Measurements from ENCODE around the gene EPHA2. TPM values are rescaled to one million over a fixed set of nuclear protein-coding genes. Genes with fewer than 3 reads are reported as not detected.

EPHA2 gene
- total RNA-seq, 1 donor from 2014 or later, result 7.6 TPM

DNA sequence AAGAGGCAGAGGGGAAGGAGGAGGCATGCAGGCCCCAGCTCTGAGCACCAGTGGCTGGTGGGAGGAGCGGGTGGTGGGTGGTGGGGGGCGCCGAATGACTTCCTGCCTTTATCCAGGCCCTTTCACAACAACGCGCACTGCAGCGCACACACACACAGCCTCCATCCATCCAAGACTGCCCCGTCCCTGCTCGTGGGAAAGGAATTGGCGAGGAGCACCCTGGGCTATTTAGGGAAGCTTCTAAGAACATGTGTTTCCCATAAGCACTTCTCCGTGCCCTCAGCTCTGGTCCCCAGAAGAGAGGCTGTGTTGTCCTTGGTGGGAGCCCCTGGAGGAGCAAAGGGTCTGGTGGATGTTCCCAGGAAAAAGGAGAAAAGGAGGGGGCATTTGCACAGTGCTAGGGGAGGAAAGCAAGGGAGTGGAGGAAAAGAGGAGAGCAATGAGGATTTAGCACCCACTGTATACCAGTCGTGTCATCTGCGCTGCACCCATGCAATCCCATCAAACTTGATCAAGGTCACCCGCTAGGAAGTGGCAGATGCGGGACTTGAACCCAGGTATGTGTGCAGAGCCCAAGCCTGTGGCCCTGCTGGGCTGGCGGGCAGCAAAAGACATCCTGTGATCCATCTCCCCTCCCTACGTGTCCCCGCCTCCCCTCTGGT lies 28.1 kb downstream of the EPHA2 start:
- peak; percentile 66 for DNase-seq
- intact Hi-C loops (cut with micrococcal nuclease), result no loop called here
- peak; percentile 76 for ATAC-seq

- DNase-seq, result peak; percentile 33
- intact Hi-C loops (cut with micrococcal nuclease), result no loop called here
Measured at GRCh38 chr1:16126743-16127515, 28.9 kb downstream of the EPHA2 start.

GRCh38 chr1:16126160-16126559 lies 29.7 kb downstream of the EPHA2 start:
- DNase-seq (no peak), ATAC-seq (no peak)
- intact Hi-C loops (cut with micrococcal nuclease), result no loop called here

More at GRCh38 chr1:16126743-16127515, 28.9 kb downstream of the EPHA2 start:
- no peak for ATAC-seq

- intact Hi-C loops (cut with micrococcal nuclease), result no loop called here
- DNase-seq (no peak), ATAC-seq (no peak)
Measured at GRCh38 chr1:16125483-16125882, 30.4 kb downstream of the EPHA2 start.

DNA sequence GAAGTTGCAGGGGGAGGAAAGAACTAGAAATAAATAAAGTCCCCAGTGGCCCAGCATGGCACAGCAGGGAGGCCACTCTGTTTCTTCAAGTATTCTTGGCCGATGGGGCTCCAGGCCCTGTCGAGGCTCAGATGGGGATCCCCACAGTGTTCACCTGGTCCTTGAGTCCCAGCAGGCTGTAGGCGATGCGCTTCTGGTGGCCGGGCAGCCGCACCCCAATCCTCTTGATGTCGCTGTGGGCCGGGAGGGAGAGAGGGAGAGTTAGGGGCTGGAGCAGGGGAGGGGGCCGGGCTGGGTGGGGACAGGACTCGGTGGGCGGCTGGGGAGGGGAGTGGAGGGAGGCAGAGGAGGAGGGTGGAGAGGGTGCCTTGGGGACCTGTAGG lies 30.8 kb downstream of the EPHA2 start:
- no peak for DNase-seq
- intact Hi-C loops (cut with micrococcal nuclease), result no loop called here

GRCh38 chr1:16124377-16125087 lies 31.3 kb downstream of the EPHA2 start:
- ATAC-seq, result no peak
- DNase-seq, result no peak
- intact Hi-C loops (cut with micrococcal nuclease), result no loop called here

More for the DNA sequence above, 30.8 kb downstream of the EPHA2 start:
- no peak for ATAC-seq

GRCh38 chr1:16122916-16123315 lies 33.0 kb downstream of the EPHA2 start:
- intact Hi-C loops (cut with micrococcal nuclease), result no loop called here
- ATAC-seq, result no peak
- peak; percentile 25 for DNase-seq

DNA sequence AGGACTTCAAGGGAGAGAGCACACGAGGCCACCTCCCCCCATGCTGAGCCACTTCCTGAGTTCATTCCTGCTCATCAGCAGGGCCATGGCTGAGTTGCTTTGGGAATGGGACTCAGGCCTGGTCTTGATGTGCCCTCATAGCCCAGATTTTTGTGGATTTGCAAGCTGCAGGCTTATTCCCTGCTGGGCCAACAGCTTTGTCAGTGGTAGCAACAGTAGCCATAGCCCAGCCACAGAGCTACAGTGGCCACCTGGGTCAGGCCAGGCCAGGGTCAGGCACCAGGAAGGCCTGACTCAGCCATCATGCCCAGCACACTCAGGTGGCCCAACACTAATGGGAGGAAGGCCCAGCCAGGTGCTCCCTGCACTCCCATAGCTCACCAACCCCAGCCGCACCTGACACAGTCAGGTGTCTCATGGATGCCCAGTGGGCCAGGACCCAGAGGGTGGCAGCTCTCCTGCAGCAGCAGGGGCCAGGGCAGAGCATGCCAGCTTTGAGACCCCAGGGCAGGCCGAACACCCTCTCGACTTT lies 33.5 kb downstream of the EPHA2 start:
- ATAC-seq (no peak), DNase-seq (peak; percentile 15)

GRCh38 chr1:16120940-16121410 lies 34.9 kb downstream of the EPHA2 start:
- DNase-seq (no peak), ATAC-seq (no peak)
- intact Hi-C loops (cut with micrococcal nuclease), result no loop called here

More for the DNA sequence above, 33.5 kb downstream of the EPHA2 start:
- intact Hi-C loops (cut with micrococcal nuclease), result no loop called here

- ATAC-seq, result no peak
- intact Hi-C loops (cut with micrococcal nuclease), result no loop called here
- DNase-seq, result no peak
Measured at GRCh38 chr1:16120407-16120806, 35.5 kb downstream of the EPHA2 start.

GRCh38 chr1:16119926-16120325 lies 35.9 kb downstream of the EPHA2 start:
- intact Hi-C loops (cut with micrococcal nuclease), result no loop called here
- ATAC-seq (no peak), DNase-seq (no peak)

DNA sequence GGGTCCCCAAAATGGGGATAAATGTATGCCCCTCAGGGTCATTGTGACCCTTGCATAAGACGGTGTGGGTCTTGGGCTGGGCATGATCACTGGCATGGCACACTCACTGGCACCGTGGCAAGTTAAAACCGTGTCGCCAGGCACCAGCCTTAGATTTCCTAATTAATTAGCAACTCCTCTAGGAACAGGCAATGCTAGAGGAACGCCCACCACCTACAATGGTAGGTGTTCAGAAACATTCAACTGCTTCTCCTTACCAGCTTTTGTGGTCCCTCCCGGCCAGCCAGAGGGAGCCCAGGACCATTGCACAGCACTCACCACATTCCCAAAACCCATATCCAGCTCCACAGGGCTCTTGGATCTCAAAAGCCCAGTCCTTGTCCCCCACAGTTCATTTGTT lies 36.4 kb downstream of the EPHA2 start:
- DNase-seq, result no peak
- intact Hi-C loops (cut with micrococcal nuclease), result no loop called here
- no peak for ATAC-seq

GRCh38 chr1:16118706-16119105 lies 37.2 kb downstream of the EPHA2 start:
- intact Hi-C loops (cut with micrococcal nuclease), result no loop called here
- ATAC-seq (no peak), DNase-seq (peak; percentile 19)

DNA sequence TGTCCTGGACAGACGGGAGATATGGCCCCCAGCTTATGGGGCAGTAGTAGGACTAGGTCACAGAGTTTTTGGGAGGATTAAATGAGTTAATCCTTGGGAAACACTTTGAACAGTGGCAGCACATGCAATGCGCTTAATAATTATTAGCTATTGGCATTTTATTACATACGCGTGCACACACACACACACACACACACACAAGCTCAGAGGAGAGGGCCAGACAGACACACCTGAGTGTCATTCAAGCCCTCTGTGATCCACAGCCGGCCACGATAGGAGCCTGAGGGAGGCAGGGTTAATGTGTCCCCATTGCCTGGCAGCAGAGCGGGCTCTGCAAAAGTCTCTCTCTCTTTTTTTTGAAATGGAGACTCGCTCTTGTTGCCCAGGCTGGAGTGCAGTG lies 37.9 kb downstream of the EPHA2 start:
- no peak for ATAC-seq
- intact Hi-C loops (cut with micrococcal nuclease), result no loop called here
- no peak for DNase-seq

DNA sequence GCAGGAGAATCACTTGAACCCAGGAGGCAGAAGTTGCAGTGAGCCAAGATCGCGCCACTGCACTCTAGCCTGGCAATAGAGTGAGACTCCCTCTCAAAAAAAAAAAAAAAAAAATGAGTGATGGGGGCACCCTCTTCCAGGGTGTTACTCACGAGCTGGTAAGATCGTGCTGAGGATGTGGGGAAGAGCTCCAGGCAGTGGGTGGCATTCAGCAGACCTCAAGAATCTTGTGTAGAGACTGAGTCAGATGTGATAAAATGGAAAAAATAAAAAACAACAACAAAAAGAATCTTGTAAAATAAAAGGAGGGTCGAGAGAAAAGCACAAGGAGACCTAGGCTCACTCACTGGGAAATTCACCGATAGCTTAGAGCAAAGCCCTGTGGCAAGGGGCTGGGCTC lies 38.5 kb downstream of the EPHA2 start:
- ATAC-seq, result no peak
- intact Hi-C loops (cut with micrococcal nuclease), result no loop called here
- DNase-seq, result peak; percentile 2

DNA sequence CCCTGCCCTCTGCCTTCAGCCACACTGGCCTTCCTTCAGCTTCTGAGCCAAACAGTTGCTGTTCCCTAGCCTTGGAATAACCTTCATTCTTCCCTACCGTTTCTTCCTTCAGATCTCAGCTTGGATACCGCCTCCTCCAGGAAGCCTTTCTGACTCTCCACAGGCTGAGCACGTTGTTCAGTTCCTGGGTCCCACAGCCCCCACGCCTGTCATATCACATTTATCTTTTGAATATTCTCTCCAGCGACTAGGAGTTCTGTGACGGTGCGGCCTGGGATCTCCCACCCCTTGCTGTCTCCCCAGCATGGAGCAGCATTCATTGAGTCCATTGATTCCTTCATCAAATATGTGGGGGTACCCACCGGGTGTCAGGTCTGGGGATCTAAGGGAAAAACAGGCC lies 39.2 kb downstream of the EPHA2 start:
- no peak for DNase-seq
- ATAC-seq, result no peak
- intact Hi-C loops (cut with micrococcal nuclease), result no loop called here

DNA sequence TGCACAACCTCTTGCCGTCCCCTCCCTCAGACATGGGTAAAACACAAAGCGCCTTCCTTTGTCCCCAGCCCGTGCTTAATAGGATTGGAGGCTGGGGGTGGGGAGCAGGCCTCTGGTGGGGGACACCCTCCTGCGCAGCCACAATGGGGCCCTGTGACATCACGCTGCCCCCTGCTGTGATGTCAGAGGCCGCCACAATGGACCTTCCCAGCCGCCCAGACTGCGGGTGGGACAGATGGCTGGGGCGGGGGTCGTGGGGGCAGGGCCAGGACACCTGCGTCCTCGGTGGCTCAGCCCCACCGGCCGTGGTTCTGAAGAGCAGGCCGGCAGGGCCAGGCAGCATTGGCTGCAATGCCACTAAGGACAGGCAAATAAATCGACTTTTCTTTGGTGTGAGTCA lies 39.9 kb downstream of the EPHA2 start:
- no peak for ATAC-seq
- no peak for DNase-seq
- intact Hi-C loops (cut with micrococcal nuclease), result no loop called here

DNA sequence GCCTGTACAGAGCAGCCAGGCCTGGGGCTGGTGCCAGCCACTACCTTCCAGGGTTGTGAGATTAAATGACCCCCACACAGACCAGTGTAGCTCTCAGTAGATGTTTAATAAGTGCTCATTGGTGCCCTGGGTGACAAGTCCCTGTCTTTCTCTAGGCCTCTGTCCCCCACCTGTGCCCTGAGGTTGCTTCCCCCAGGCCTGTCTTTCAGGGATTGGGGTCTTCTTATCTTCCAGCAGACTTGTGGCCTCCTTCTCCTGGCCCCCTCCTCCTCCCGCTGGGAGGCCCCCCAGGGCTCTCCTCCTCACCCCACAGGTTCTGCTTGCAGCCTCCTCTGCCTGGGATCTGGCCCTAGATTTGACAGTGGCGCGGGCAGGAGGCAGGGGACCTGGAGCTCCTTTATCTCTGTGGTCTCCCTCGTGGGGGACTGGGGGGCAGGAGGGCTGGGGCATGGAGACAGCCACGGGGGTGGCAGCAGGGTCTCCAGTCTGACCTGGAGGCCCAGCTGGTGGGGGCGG lies 40.3 kb downstream of the EPHA2 start:
- intact Hi-C loops (cut with micrococcal nuclease), result no loop called here
- DNase-seq (no peak), ATAC-seq (no peak)

- DNase-seq (peak; percentile 6), ATAC-seq (no peak)
- intact Hi-C loops (cut with micrococcal nuclease), result no loop called here
Measured at GRCh38 chr1:16114527-16115467, 41.1 kb downstream of the EPHA2 start.

Data from left ventricle myocardium superior (tissue), 1 donor.